IMR-90 (cell line): Measurements from ENCODE around the gene KCNQ1. TPM values are rescaled to one million over a fixed set of nuclear protein-coding genes. Genes with fewer than 3 reads are reported as not detected.

Experiments used
- ATAC-seq: fragments of 200-7000 bp; cut with Tn5 transposase; 2 replicates; pipeline ENCODE4 v1.9.1; 2020; ENCODE audit warnings: low read depth, mild to moderate bottlenecking, moderate library complexity
- BruUV-seq: library from RNA; stranded (reverse); fragments of 400-500 nt; replicated peaks from 2 replicates; lab custom pipeline; 2021; lab: Mats Ljungman, UMichigan
- CTCF ChIA-PET: fragments of 300-600 bp; formaldehyde crosslinking; extraction: SDS; loops from one replicate; lab custom pipeline; 2021; ENCODE audit warnings: antibody characterized with exemption; lab: Yijun Ruan, JAX
- POLR2A ChIA-PET: fragments of 300-600 bp; sonication (Branson Sonifier 250); formaldehyde crosslinking; loops from one replicate; lab custom pipeline; 2022; ENCODE audit warnings: antibody characterized with exemption; ENCODE audit not compliant: unreplicated experiment; lab: Charles Lee
- DNase-seq: peaks from one replicate; pipeline ENCODE4 v3.0.0; 2013
- H2AFZ ChIP-seq: replicated peaks from 2 replicates; pipeline ENCODE3; 2013; ENCODE audit warnings: low read length, mild to moderate bottlenecking; ENCODE audit not compliant: poor library complexity
- H2AK5ac ChIP-seq: 2 replicates; pipeline ENCODE4 v1.6.1; 2013; ENCODE audit warnings: low read depth, low read length, inconsistent platforms
- H2AK9ac ChIP-seq: replicated peaks from 2 replicates; pipeline ENCODE3; 2013; ENCODE audit warnings: mild to moderate bottlenecking, low read depth, low read length, moderate library complexity; ENCODE audit not compliant: poor library complexity
- H2BK120ac ChIP-seq: 2 replicates; pipeline ENCODE4 v1.6.1; 2013; ENCODE audit warnings: low read depth, low read length, inconsistent platforms
- H2BK15ac ChIP-seq: 3 replicates; pipeline ENCODE4 v1.6.1; 2013; ENCODE audit warnings: low read depth, low read length, inconsistent platforms
- H2BK20ac ChIP-seq: 2 replicates; pipeline ENCODE4 v1.6.1; 2013; ENCODE audit warnings: low read depth, mild to moderate bottlenecking, inconsistent platforms, low read length, moderate library complexity
- H2BK5ac ChIP-seq: 2 replicates; pipeline ENCODE4 v1.6.1; 2013; ENCODE audit warnings: mild to moderate bottlenecking, low read depth, low read length, inconsistent platforms; ENCODE audit not compliant: poor library complexity, severe bottlenecking
- H3K14ac ChIP-seq: replicated peaks from 2 replicates; pipeline ENCODE4 v1.6.1; 2013; ENCODE audit warnings: low read depth, low read length, inconsistent platforms
- H3K18ac ChIP-seq: 2 replicates; pipeline ENCODE4 v1.6.1; 2013; ENCODE audit warnings: low read depth, low read length, control low read depth
- H3K23ac ChIP-seq: 2 replicates; pipeline ENCODE4 v1.6.1; 2013; ENCODE audit warnings: low read depth, low read length, inconsistent platforms
- H3K27ac ChIP-seq: 2 replicates; pipeline ENCODE4 v1.5.1; 2013; ENCODE audit warnings: mild to moderate bottlenecking, control low read depth, low read length; ENCODE audit not compliant: insufficient read depth
- H3K27me3 ChIP-seq: 2 replicates; pipeline ENCODE4 v1.6.1; 2013; ENCODE audit warnings: low read length; ENCODE audit not compliant: control insufficient read depth, insufficient read depth
- H3K36me3 ChIP-seq: 2 replicates; pipeline ENCODE4 v1.6.1; 2013; ENCODE audit warnings: low read length, mixed read lengths; ENCODE audit not compliant: control insufficient read depth, insufficient read depth
- H3K4ac ChIP-seq: 2 replicates; pipeline ENCODE4 v1.6.1; 2013; ENCODE audit warnings: low read depth, low read length, inconsistent platforms
- H3K4me1 ChIP-seq: 2 replicates; pipeline ENCODE4 v1.6.1; 2013; ENCODE audit warnings: low read length, mixed read lengths; ENCODE audit not compliant: control insufficient read depth, insufficient read depth
- H3K4me2 ChIP-seq: 2 replicates; pipeline ENCODE4 v1.6.1; 2013; ENCODE audit warnings: low read depth, mild to moderate bottlenecking, control low read depth, low read length, moderate library complexity
- H3K4me3 ChIP-seq: 2 replicates; pipeline ENCODE4 v1.5.1; 2013; ENCODE audit warnings: low read depth, mild to moderate bottlenecking, control low read depth, low read length, moderate library complexity; ENCODE audit not compliant: insufficient read depth
- H3K56ac ChIP-seq: 2 replicates; pipeline ENCODE4 v1.6.1; 2013; ENCODE audit warnings: low read length, inconsistent platforms; ENCODE audit not compliant: insufficient read depth; ENCODE audit errors: extremely low read depth
- H3K79me1 ChIP-seq, 2 experiments: 2 replicates each; pipeline ENCODE4 v1.6.1; 2013; ENCODE audit warnings: low read length in 2 of 2, inconsistent platforms in 1 of 2, low read depth in 1 of 2
- H3K9ac ChIP-seq: 2 replicates; pipeline ENCODE4 v1.6.1; 2013; ENCODE audit warnings: low read depth, low read length, control low read depth
- H3K9me1 ChIP-seq: 2 replicates; pipeline ENCODE4 v1.6.1; 2013; ENCODE audit warnings: low read length, inconsistent platforms; ENCODE audit not compliant: insufficient read depth
- H3K9me3 ChIP-seq: 2 replicates; pipeline ENCODE4 v1.6.1; 2013; ENCODE audit warnings: low read length; ENCODE audit not compliant: control insufficient read depth, insufficient read depth
- H4K20me1 ChIP-seq: 2 replicates; pipeline ENCODE4 v1.6.1; 2013; ENCODE audit warnings: low read length, inconsistent platforms; ENCODE audit not compliant: insufficient read depth
- H4K5ac ChIP-seq: 2 replicates; pipeline ENCODE4 v1.6.1; 2013; ENCODE audit warnings: mild to moderate bottlenecking, low read depth, low read length, control low read depth
- H4K8ac ChIP-seq, 2 experiments: 2 replicates each; pipeline ENCODE4 v1.6.1; 2013; ENCODE audit warnings: low read depth in 2 of 2, low read length in 2 of 2, control low read depth in 1 of 2, inconsistent platforms in 1 of 2
- H4K91ac ChIP-seq: 2 replicates; pipeline ENCODE4 v1.6.1; 2013; ENCODE audit warnings: low read depth, low read length, inconsistent platforms; ENCODE audit not compliant: insufficient read depth
- BHLHE40 ChIP-seq: fragments of 150-350 bp; IDR thresholded peaks from 2 replicates; pipeline ENCODE4 v1.6.1; 2016; ENCODE audit warnings: mild to moderate bottlenecking, low read depth, low read length
- CEBPB ChIP-seq: IDR thresholded peaks from 2 replicates; pipeline ENCODE4 v1.6.1; 2012; ENCODE audit warnings: low read depth, low read length, improper control_type of control experiment
- CHD1 ChIP-seq: IDR thresholded peaks from 2 replicates; pipeline ENCODE4 v1.6.1; 2012; ENCODE audit warnings: low read depth, low read length, improper control_type of control experiment
- CTCF ChIP-seq: conservative IDR thresholded peaks from 2 replicates; pipeline ENCODE4 v1.5.1; 2012; ENCODE audit warnings: mild to moderate bottlenecking, low read depth, low read length, improper control_type of control experiment
- ELK1 ChIP-seq: fragments of 150-350 bp; IDR thresholded peaks from 2 replicates; pipeline ENCODE4 v1.6.1; 2016; ENCODE audit warnings: low read depth, mild to moderate bottlenecking, low read length, moderate library complexity, borderline replicate concordance
- FOS ChIP-seq: fragments of 150-350 bp; IDR thresholded peaks from 2 replicates; pipeline ENCODE4 v1.6.1; 2016; ENCODE audit warnings: low read depth, low read length
- MAFK ChIP-seq: IDR thresholded peaks from 2 replicates; pipeline ENCODE4 v1.6.1; 2012; ENCODE audit warnings: low read depth, low read length, improper control_type of control experiment
- MAZ ChIP-seq: IDR thresholded peaks from 2 replicates; pipeline ENCODE4 v1.6.1; 2012; ENCODE audit warnings: low read depth, mild to moderate bottlenecking, low read length, improper control_type of control experiment, moderate library complexity, borderline replicate concordance
- MXI1 ChIP-seq: IDR thresholded peaks from 2 replicates; pipeline ENCODE4 v1.6.1; 2012; ENCODE audit warnings: low read depth, mild to moderate bottlenecking, low read length, moderate library complexity, borderline replicate concordance
- NFE2L2 ChIP-seq: fragments of 150-350 bp; IDR thresholded peaks from 2 replicates; pipeline ENCODE4 v1.6.1; 2016; ENCODE audit warnings: low read depth, mild to moderate bottlenecking, low read length
- POLR2A ChIP-seq: IDR thresholded peaks from 2 replicates; pipeline ENCODE4 v1.6.1; 2012; ENCODE audit warnings: mild to moderate bottlenecking, low read depth, low read length
- RAD21 ChIP-seq: IDR thresholded peaks from 2 replicates; pipeline ENCODE4 v1.6.1; 2012; ENCODE audit warnings: low read length, improper control_type of control experiment
- RCOR1 ChIP-seq: IDR thresholded peaks from 2 replicates; pipeline ENCODE4 v1.6.1; 2012; ENCODE audit warnings: mild to moderate bottlenecking, low read length, improper control_type of control experiment; ENCODE audit not compliant: insufficient replicate concordance
- RFX5 ChIP-seq: IDR thresholded peaks from 2 replicates; pipeline ENCODE4 v1.8.0; 2012; ENCODE audit warnings: low read depth, mild to moderate bottlenecking, low read length, moderate library complexity
- SMC3 ChIP-seq: fragments of 150-350 bp; IDR thresholded peaks from 2 replicates; pipeline ENCODE4 v1.6.1; 2016; ENCODE audit warnings: low read depth, mild to moderate bottlenecking, antibody characterized with exemption, low read length, moderate library complexity
- USF2 ChIP-seq: fragments of 150-350 bp; IDR thresholded peaks from 2 replicates; pipeline ENCODE4 v1.6.1; 2017; ENCODE audit warnings: mild to moderate bottlenecking, antibody characterized with exemption, low read length, low read depth
- WGBS, 2 experiments: methylation state at CpG; one replicate each; pipeline versions ENCODE4 v1.1.5 to v1.1.7; 2013; ENCODE audit warnings: missing lambda C conversion rate in 2 of 2; ENCODE audit not compliant: insufficient read length in 1 of 2; ENCODE audit errors: extremely low coverage in 2 of 2; 5-methylcytosine and 5-hydroxymethylcytosine counted together
- dilution Hi-C: fragments of 300-500 bp; cut with HindIII; formaldehyde crosslinking; loops from one replicate; pipeline ENCODE4 v1.14.3; 2018; ENCODE audit warnings: low sequenced_read_pairs; ENCODE audit not compliant: unreplicated experiment
- in situ Hi-C: fragments of 300-500 bp; cut with MboI; formaldehyde crosslinking; loops from 3 replicates; pipeline ENCODE4 v1.14.3; 2019; ENCODE audit warnings: low sequenced_read_pairs, inconsistent platforms, mixed read lengths
- intact Hi-C: fragments of 100-400 bp; cut with micrococcal nuclease; formaldehyde crosslinking; loops from 2 replicates; pipeline ENCODE4 v1.10.0; 2022
- polyA plus RNA-seq, 3 experiments: library from polyadenylated mRNA; depleted of rRNA; stranded (reverse); fragments of >200 nt; gene quantifications; 2 replicates each; pipeline ENCODE4 v1.2.3, GENCODE V29; 2012; ENCODE audit warnings: low replicate concordance in 1 of 3
- total RNA-seq: library from RNA; depleted of rRNA; stranded (reverse); fragments of >200 nt; gene quantifications from 2 replicates; pipeline ENCODE4 v1.2.3, GENCODE V29; 2012

The KCNQ1 gene
- total and polyA plus RNA-seq, 2 of the 4 experiments (the other 2 are of a cell fraction): 0.07 TPM; not detected in 1

- POLR2A ChIA-PET: no interaction called here
Observed at GRCh38 chr11:2470495-2470894, 25.7 kb downstream of the KCNQ1 start.

More at GRCh38 chr11:2470495-2470894, 25.7 kb downstream of the KCNQ1 start:
- H2BK20ac ChIP-seq: no peak overlapping the region
- no peak overlapping the region for H2BK15ac ChIP-seq
- no peak overlapping the region for H4K8ac ChIP-seq
- H4K5ac ChIP-seq: no peak overlapping the region
- H2BK5ac ChIP-seq: no peak overlapping the region
- TF ChIP-seq CTCF (no peak), RAD21 (no peak), MAFK (no peak), MAZ (no peak), FOS (no peak), MXI1 (no peak), CHD1 (no peak), ELK1 (no peak), NFE2L2 (no peak), CEBPB (no peak), RFX5 (no peak), BHLHE40 (no peak), SMC3 (no peak), USF2 (no peak), POLR2A (no peak), RCOR1 (no peak)
- H3K4ac ChIP-seq: no peak overlapping the region
- CTCF ChIA-PET: no interaction called here
- no peak overlapping the region for H3K18ac ChIP-seq
- dilution Hi-C loops (no loop called here), in situ Hi-C loops (no loop called here), intact Hi-C loops (no loop called here)
- no peak overlapping the region for H4K91ac ChIP-seq
- H2AFZ ChIP-seq: no peak overlapping the region
- no peak overlapping the region for H3K23ac ChIP-seq
- no peak overlapping the region for H3K27ac ChIP-seq
- H3K14ac ChIP-seq: no peak overlapping the region
- no peaks in the 10 kb centered on the region for H3K4me1 ChIP-seq
- no CpG with 5 or more reads among the region's 7 CpGs for WGBS, 2 experiments
- BruUV-seq: no TSS peak
- H3K9ac ChIP-seq: no peak overlapping the region
- H3K27me3 ChIP-seq: peaks cover 30% of the 10 kb centered on the region
- peaks cover 3% of the 10 kb centered on the region; the same call in 1 of the 2 replicates for H3K9me3 ChIP-seq
- no peak overlapping the region for H3K56ac ChIP-seq
- H2AK5ac ChIP-seq: no peak overlapping the region
- H2BK120ac ChIP-seq: no peak overlapping the region
- H2AK9ac ChIP-seq: no peak overlapping the region
- no peaks in the 10 kb centered on the region for H3K9me1 ChIP-seq
- DNase-seq (no peak), ATAC-seq (no peak)
- H3K4me2 ChIP-seq: no peak overlapping the region
- no peaks in the 10 kb centered on the region for H3K79me1 ChIP-seq
- H3K36me3 ChIP-seq: no peaks in the 10 kb centered on the region
- no peak overlapping the region for H3K4me3 ChIP-seq
- no peaks in the 10 kb centered on the region; the same call in 1 of the 2 replicates for H4K20me1 ChIP-seq
